ENCODE results near the gene BCL3. TPM values are rescaled to one million over a fixed set of nuclear protein-coding genes. Genes with fewer than 3 reads are reported as not detected.

Gene BCL3
- total and polyA plus RNA-seq, 2 of the 4 experiments (the other 2 are of a cell fraction), result 1.6 to 26.0 TPM

GRCh38 chr19:44731622-44732021, 16.9 kb upstream of the BCL3 start:
- Histone ChIP-seq H3K4me2 (ENCODE audit: low read depth, low read length) (no peak overlapping the region), H4K5ac (ENCODE audit: low read depth, low read length) (no peak overlapping the region), H3K4me3 (ENCODE audit: insufficient read depth, low read depth, low read length) (no peak overlapping the region), H3K56ac (ENCODE audit: extremely low read depth, insufficient read depth, low read length) (no peak overlapping the region), H3K18ac (ENCODE audit: low read depth, low read length) (no peak overlapping the region), H2BK120ac (ENCODE audit: low read depth, low read length) (no peak overlapping the region), H2AK5ac (ENCODE audit: low read depth, low read length) (peak overlapping the region; percentile 30; the same call in 1 of the 2 replicates), H2BK5ac (ENCODE audit: low read depth, low read length, poor library complexity, severe bottlenecking) (no peak overlapping the region), H4K91ac (ENCODE audit: insufficient read depth, low read depth, low read length) (no peak overlapping the region), H2BK15ac (ENCODE audit: low read depth, low read length) (no peak overlapping the region), H3K27ac (ENCODE audit: insufficient read depth, low read length) (no peak overlapping the region), H3K79me1 (ENCODE audit: low read depth in 1 of 2, low read length in 2 of 2) (no peaks in the 10 kb centered on the region), H3K4ac (ENCODE audit: low read depth, low read length) (no peak overlapping the region; the same call in 1 of the 2 replicates), H3K23ac (ENCODE audit: low read depth, low read length) (no peak overlapping the region), H4K8ac (ENCODE audit: low read depth in 2 of 2, low read length in 2 of 2) (no peak overlapping the region), H2AFZ (replicated peaks; ENCODE audit: low read length, poor library complexity) (no peak overlapping the region), H3K27me3 (ENCODE audit: control insufficient read depth, insufficient read depth, low read length) (no peaks in the 10 kb centered on the region), H3K9me3 (ENCODE audit: control insufficient read depth, insufficient read depth, low read length) (no peaks in the 10 kb centered on the region), H3K4me1 (ENCODE audit: control insufficient read depth, insufficient read depth, low read length) (peaks cover 1% of the 10 kb centered on the region; the same call in 1 of the 2 replicates), H3K14ac (replicated peaks; ENCODE audit: low read depth, low read length) (no peak overlapping the region), H3K9me1 (ENCODE audit: insufficient read depth, low read length) (0 out of 2 replicates have a peak, but pooled peaks cover 3% of the 10 kb centered on the region), H4K20me1 (ENCODE audit: insufficient read depth, low read length) (no peaks in the 10 kb centered on the region), H2AK9ac (replicated peaks; ENCODE audit: low read depth, low read length, poor library complexity) (no peak overlapping the region), H3K9ac (ENCODE audit: low read depth, low read length) (no peak overlapping the region), H2BK20ac (ENCODE audit: low read depth, low read length) (no peak overlapping the region), H3K36me3 (ENCODE audit: control insufficient read depth, insufficient read depth, low read length) (no peaks in the 10 kb centered on the region)
- BruUV-seq (replicated peaks), result no TSS peak
- in situ Hi-C loops (cut with MboI; ENCODE audit: low sequenced_read_pairs) (no loop called here), dilution Hi-C loops (cut with HindIII; ENCODE audit: low sequenced_read_pairs, unreplicated experiment) (no loop called here), intact Hi-C loops (cut with micrococcal nuclease) (no loop called here)
- WGBS, 2 experiments (ENCODE audit: extremely low coverage in 2 of 2, insufficient read length in 1 of 2), result 50% methylated on average over 2 of the region's 5 CpGs; no CpG with 5 or more reads in 1 of the 2 experiments
- ChIA-PET POLR2A (ENCODE audit: unreplicated experiment) (no interaction called here), CTCF (no interaction called here)
- no peak for TF ChIP-seq CHD1 (IDR thresholded peaks at IDR 0.05; ENCODE audit: low read depth, low read length)
- no peak for TF ChIP-seq CTCF (conservative IDR thresholded peaks at IDR 0.05; ENCODE audit: low read depth, low read length)
- no peak for TF ChIP-seq MAFK (IDR thresholded peaks at IDR 0.05; ENCODE audit: low read depth, low read length)
- no peak for TF ChIP-seq RFX5 (IDR thresholded peaks at IDR 0.05; ENCODE audit: low read depth, low read length)
- TF ChIP-seq POLR2A (IDR thresholded peaks at IDR 0.05; ENCODE audit: low read depth, low read length), result no peak
- DNase-seq (no peak), ATAC-seq (ENCODE audit: low read depth) (no peak)
